Natural killer cell (primary cell): ENCODE measurements around the gene NUP98. TPM values are rescaled to one million over a fixed set of nuclear protein-coding genes. Genes with fewer than 3 reads are reported as not detected.

Source experiments
- ATAC-seq, 3 donors: fragments of 150-1000 bp in 2 of 3; fragments of 200-7000 bp in 1 of 3; cut with Tn5 transposase; 1 replicate in 1 of 3; 2 replicates in 2 of 3; pipeline ENCODE4 v1.10.0; 2021; ENCODE audit warnings: mild to moderate bottlenecking in 2 of 3, moderate library complexity in 2 of 3
- DNase-seq, 2 donors: peaks; one replicate each; pipeline versions ENCODE4 v3.0.0 to v3.0.0-alpha.2; 2013 to 2021; ENCODE audit warnings: mixed read lengths in 1 of 2
- H3K27ac ChIP-seq: one replicate; pipeline ENCODE4 v1.5.1; 2013; ENCODE audit warnings: mild to moderate bottlenecking, low read length
- H3K27me3 ChIP-seq: one replicate; pipeline ENCODE4 v1.6.1; 2013; ENCODE audit warnings: low read length; ENCODE audit not compliant: control insufficient read depth, insufficient read depth
- H3K36me3 ChIP-seq: one replicate; pipeline ENCODE4 v1.6.1; 2013; ENCODE audit warnings: low read length; ENCODE audit not compliant: control insufficient read depth, insufficient read depth
- H3K4me1 ChIP-seq: one replicate; pipeline ENCODE4 v1.6.1; 2013; ENCODE audit warnings: low read length; ENCODE audit not compliant: control insufficient read depth, insufficient read depth
- H3K4me3 ChIP-seq: one replicate; pipeline ENCODE4 v1.5.1; 2013; ENCODE audit warnings: low read length
- H3K9me3 ChIP-seq: one replicate; pipeline ENCODE4 v1.6.1; 2013; ENCODE audit warnings: low read length; ENCODE audit not compliant: control insufficient read depth, insufficient read depth
- H3K27ac Mint-ChIP-seq, 2 donors: one replicate each; pipeline ENCODE4 v1.8.0; 2022; ENCODE audit warnings: mild to moderate bottlenecking in 2 of 2, mixed read lengths in 2 of 2, moderate library complexity in 1 of 2
- H3K27me3 Mint-ChIP-seq, 2 donors: one replicate each; pipeline ENCODE4 v1.8.0; 2022; ENCODE audit warnings: low read depth in 2 of 2, mixed read lengths in 2 of 2
- H3K36me3 Mint-ChIP-seq: one replicate; pipeline ENCODE4 v1.8.0; 2022; ENCODE audit warnings: mixed read lengths
- H3K4me1 Mint-ChIP-seq, 2 donors: one replicate each; pipeline ENCODE4 v1.8.0; 2022; ENCODE audit warnings: mixed read lengths in 2 of 2
- H3K4me3 Mint-ChIP-seq: one replicate; pipeline ENCODE4 v1.8.0; 2022; ENCODE audit warnings: mild to moderate bottlenecking, moderate library complexity, mixed read lengths
- H3K9me3 Mint-ChIP-seq, 2 donors: one replicate each; pipeline ENCODE4 v1.8.0; 2022; ENCODE audit warnings: mixed read lengths in 2 of 2
- WGBS: methylation state at CpG from one replicate; pipeline ENCODE4 v1.1.7; 2013; ENCODE audit warnings: missing lambda C conversion rate; ENCODE audit not compliant: insufficient coverage; 5-methylcytosine and 5-hydroxymethylcytosine counted together
- intact Hi-C: fragments of 100-400 bp; cut with micrococcal nuclease; formaldehyde crosslinking; loops from one replicate; pipeline ENCODE4 v1.14.2; 2022
- total RNA-seq, 4 donors: library from RNA; stranded (reverse); fragments of 120-200 nt in 1 of 4; gene quantifications; one replicate each; pipeline versions ENCODE4 v1.2.3 to v1.2.4, GENCODE V29; 2013 to 2022
- TF ChIP-seq, protein P1 (sequence below): fragments of 200-600 bp; IDR thresholded peaks from one replicate; pipeline ENCODE4 v1.8.0; 2022; ENCODE audit warnings: antibody characterized with exemption

The NUP98 gene
- total RNA-seq, 3 donors from 2014 or later (not counting 1 experiment from before 2014, with no cell fraction given) = 88.5 to 103 (median 92.8) TPM

- peaks cover 24 to 29% of the 10 kb centered on the region in 2 donors for H3K4me1 Mint-ChIP-seq
- peaks cover 19% of the 10 kb centered on the region for H3K36me3 ChIP-seq
- DNase-seq = no peak
- no peaks in the 10 kb centered on the region for H3K9me3 Mint-ChIP-seq
- H3K9me3 ChIP-seq = no peaks in the 10 kb centered on the region
- no peaks in the 10 kb centered on the region for H3K27me3 ChIP-seq
- H3K4me3 Mint-ChIP-seq = no peak overlapping the region
- intact Hi-C loops = no loop called here
- WGBS = 97% methylated on average over 7 of the region's 7 CpGs
- no peaks in the 10 kb centered on the region for H3K36me3 Mint-ChIP-seq
- no peak overlapping the region for H3K27ac ChIP-seq
- ATAC-seq = no peak
- no peak overlapping the region for H3K4me3 ChIP-seq
- no peaks in the 10 kb centered on the region for H3K27me3 Mint-ChIP-seq
- TF ChIP-seq, protein P1, sequence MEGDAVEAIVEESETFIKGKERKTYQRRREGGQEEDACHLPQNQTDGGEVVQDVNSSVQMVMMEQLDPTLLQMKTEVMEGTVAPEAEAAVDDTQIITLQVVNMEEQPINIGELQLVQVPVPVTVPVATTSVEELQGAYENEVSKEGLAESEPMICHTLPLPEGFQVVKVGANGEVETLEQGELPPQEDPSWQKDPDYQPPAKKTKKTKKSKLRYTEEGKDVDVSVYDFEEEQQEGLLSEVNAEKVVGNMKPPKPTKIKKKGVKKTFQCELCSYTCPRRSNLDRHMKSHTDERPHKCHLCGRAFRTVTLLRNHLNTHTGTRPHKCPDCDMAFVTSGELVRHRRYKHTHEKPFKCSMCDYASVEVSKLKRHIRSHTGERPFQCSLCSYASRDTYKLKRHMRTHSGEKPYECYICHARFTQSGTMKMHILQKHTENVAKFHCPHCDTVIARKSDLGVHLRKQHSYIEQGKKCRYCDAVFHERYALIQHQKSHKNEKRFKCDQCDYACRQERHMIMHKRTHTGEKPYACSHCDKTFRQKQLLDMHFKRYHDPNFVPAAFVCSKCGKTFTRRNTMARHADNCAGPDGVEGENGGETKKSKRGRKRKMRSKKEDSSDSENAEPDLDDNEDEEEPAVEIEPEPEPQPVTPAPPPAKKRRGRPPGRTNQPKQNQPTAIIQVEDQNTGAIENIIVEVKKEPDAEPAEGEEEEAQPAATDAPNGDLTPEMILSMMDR = no peak
- peaks cover 20% of the 10 kb centered on the region for H3K4me1 ChIP-seq
- no peak overlapping the region for H3K27ac Mint-ChIP-seq
These were observed 25.0 kb upstream of the NUP98 start for GRCh38 chr11:3822312-3822711.

- Mint-ChIP-seq H3K36me3 (no peaks in the 10 kb centered on the region), H3K9me3 (no peaks in the 10 kb centered on the region), H3K27me3 (no peaks in the 10 kb centered on the region), H3K4me3 (no peak overlapping the region), H3K27ac (no peak overlapping the region), H3K4me1 (peaks cover 18% of the 10 kb centered on the region in 2 donors)
- Histone ChIP-seq H3K36me3 (peaks cover 5% of the 10 kb centered on the region), H3K27me3 (no peaks in the 10 kb centered on the region), H3K4me1 (peaks cover 17% of the 10 kb centered on the region), H3K27ac (no peak overlapping the region), H3K9me3 (no peaks in the 10 kb centered on the region), H3K4me3 (no peak overlapping the region)
- WGBS = 100% methylated on average over 2 of the region's 2 CpGs
- TF ChIP-seq, protein P1 = no peak
- DNase-seq (no peak), ATAC-seq (no peak)
- intact Hi-C loops = no loop called here
These were observed 23.6 kb upstream of the NUP98 start for GRCh38 chr11:3820971-3821370.

DNA sequence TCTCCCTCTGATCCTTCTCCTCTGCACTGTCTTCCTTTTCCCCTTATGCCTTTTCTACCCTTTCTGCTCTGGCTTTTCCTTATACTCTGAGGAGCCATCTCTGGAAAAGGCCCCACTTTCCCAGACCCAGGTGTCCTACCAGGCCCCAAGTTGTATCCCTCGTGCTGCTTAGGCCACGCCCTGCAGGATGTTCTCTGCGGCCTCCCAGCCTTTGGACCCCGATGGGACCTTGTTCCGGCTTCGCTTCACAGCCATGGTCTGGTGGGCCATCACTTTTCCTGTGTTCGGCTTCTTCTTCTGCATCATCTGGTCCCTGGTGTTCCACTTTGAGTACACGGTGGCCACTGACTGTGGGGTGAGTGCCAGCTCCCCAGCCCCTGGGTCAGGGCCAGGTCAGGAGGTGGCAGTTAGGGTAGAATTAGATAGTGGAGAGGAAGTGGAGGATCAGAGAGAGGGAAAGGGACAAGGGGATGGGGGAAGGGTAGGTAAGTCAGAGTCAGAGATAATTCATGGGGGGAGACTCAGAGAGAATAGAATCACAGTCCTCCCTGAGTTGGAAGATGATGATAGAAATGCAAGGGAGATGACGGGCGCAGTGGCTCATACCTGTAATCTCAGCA lies 19.9 kb upstream of the NUP98 start:
- Mint-ChIP-seq H3K36me3 (no peaks in the 10 kb centered on the region), H3K27ac (no peak overlapping the region), H3K4me1 (no peaks in the 10 kb centered on the region), H3K27me3 (no peaks in the 10 kb centered on the region), H3K9me3 (no peaks in the 10 kb centered on the region), H3K4me3 (no peak overlapping the region)
- no peak for ATAC-seq
- H3K27me3 ChIP-seq = no peaks in the 10 kb centered on the region
- DNase-seq = no peak
- H3K9me3 ChIP-seq = no peaks in the 10 kb centered on the region
- H3K4me1 ChIP-seq = no peaks in the 10 kb centered on the region
- H3K36me3 ChIP-seq = no peaks in the 10 kb centered on the region
- 92% methylated on average over 10 of the region's 10 CpGs for WGBS
- no peak overlapping the region for H3K4me3 ChIP-seq
- intact Hi-C loops = no loop called here
- TF ChIP-seq, protein P1 = no peak
- no peak overlapping the region for H3K27ac ChIP-seq

GRCh38 chr11:3816673-3817072 lies 19.3 kb upstream of the NUP98 start:
- no peak overlapping the region for H3K4me3 Mint-ChIP-seq
- no peaks in the 10 kb centered on the region for H3K9me3 ChIP-seq
- TF ChIP-seq, protein P1 = no peak
- H3K36me3 ChIP-seq = no peaks in the 10 kb centered on the region
- H3K27me3 Mint-ChIP-seq = no peaks in the 10 kb centered on the region
- no peak overlapping the region for H3K4me3 ChIP-seq
- no peaks in the 10 kb centered on the region for H3K4me1 ChIP-seq
- intact Hi-C loops = no loop called here
- H3K27me3 ChIP-seq = no peaks in the 10 kb centered on the region
- H3K27ac ChIP-seq = no peak overlapping the region
- no peaks in the 10 kb centered on the region for H3K4me1 Mint-ChIP-seq
- WGBS = 89% methylated on average over 2 of the region's 2 CpGs
- ATAC-seq = no peak
- no peaks in the 10 kb centered on the region for H3K36me3 Mint-ChIP-seq
- no peak for DNase-seq
- no peak overlapping the region for H3K27ac Mint-ChIP-seq
- no peaks in the 10 kb centered on the region for H3K9me3 Mint-ChIP-seq
